ENCODE data around the gene MYH13. TPM values are rescaled to one million over a fixed set of nuclear protein-coding genes. Genes with fewer than 3 reads are reported as not detected.

The MYH13 gene
- total and polyA plus RNA-seq, 2 of the 13 experiments (the other 11 are each of a cell fraction or from before 2014, with no cell fraction given): not detected

DNA sequence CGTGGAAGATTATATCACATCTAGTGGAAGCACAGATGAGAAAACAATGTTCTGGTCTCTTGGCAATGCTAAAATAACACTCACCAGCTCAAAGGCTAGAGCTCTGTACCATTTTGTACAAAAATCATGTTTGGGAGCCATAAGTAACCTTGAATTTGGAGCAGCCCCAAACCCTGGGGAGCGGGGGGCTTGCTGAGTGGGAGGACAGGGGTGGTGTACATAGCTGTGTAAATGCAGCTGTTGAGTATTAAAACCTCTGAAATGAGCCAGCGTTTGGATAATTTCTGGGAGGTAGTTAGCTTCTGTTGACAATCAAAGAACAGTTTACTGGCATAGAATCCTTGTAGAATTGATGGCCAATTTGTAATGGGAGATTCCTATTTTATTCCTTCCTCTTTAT, 44.6 kb upstream of the MYH13 start:
- FAIRE-seq: no peak
- no peak for TF ChIP-seq MBD4 (IDR thresholded peaks at IDR 0.05; ENCODE audit: borderline replicate concordance, low read length)
- TF ChIP-seq ZNF34 (CRISPR knock-in tag; IDR thresholded peaks at IDR 0.05; ENCODE audit: borderline replicate concordance): no peak
- TF ChIP-seq ZNF33B (CRISPR knock-in tag; IDR thresholded peaks at IDR 0.05): no peak
- TF ChIP-seq, protein P1, sequence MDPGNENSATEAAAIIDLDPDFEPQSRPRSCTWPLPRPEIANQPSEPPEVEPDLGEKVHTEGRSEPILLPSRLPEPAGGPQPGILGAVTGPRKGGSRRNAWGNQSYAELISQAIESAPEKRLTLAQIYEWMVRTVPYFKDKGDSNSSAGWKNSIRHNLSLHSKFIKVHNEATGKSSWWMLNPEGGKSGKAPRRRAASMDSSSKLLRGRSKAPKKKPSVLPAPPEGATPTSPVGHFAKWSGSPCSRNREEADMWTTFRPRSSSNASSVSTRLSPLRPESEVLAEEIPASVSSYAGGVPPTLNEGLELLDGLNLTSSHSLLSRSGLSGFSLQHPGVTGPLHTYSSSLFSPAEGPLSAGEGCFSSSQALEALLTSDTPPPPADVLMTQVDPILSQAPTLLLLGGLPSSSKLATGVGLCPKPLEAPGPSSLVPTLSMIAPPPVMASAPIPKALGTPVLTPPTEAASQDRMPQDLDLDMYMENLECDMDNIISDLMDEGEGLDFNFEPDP (CRISPR knock-in tag; conservative IDR thresholded peaks at IDR 0.05): no peak
- no peak for TF ChIP-seq MNT (IDR thresholded peaks at IDR 0.05)
- no peak for TF ChIP-seq MAZ (IDR thresholded peaks at IDR 0.05; ENCODE audit: borderline replicate concordance, low read depth, low read length)
- TF ChIP-seq MAZ (CRISPR knock-in tag; IDR thresholded peaks at IDR 0.05; ENCODE audit: low read depth): no peak
- no peak for TF ChIP-seq GMEB1 (CRISPR knock-in tag; IDR thresholded peaks at IDR 0.05; ENCODE audit: borderline replicate concordance)
- no peak for TF ChIP-seq LCORL (IDR thresholded peaks at IDR 0.05)
- no peak for TF ChIP-seq LCORL (CRISPR knock-in tag; IDR thresholded peaks at IDR 0.05)
- TF ChIP-seq ZEB1 (IDR thresholded peaks at IDR 0.05; ENCODE audit: insufficient replicate concordance, low read depth): no peak
- TF ChIP-seq ZBTB33 (CRISPR knock-in tag; IDR thresholded peaks at IDR 0.05): no peak
- TF ChIP-seq MTF2 (CRISPR knock-in tag; IDR thresholded peaks at IDR 0.05; ENCODE audit: borderline replicate concordance): no peak
- no peak for TF ChIP-seq SRSF9 (IDR thresholded peaks at IDR 0.05; ENCODE audit: borderline replicate concordance, insufficient read depth, low read depth, low read length, poor library complexity, severe bottlenecking)
- TF ChIP-seq, protein P2, sequence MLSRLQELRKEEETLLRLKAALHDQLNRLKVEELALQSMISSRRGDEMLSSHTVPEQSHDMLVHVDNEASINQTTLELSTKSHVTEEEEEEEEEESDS (CRISPR knock-in tag; IDR thresholded peaks at IDR 0.05; ENCODE audit: borderline replicate concordance): no peak
- TF ChIP-seq ZFP36L2 (CRISPR knock-in tag; IDR thresholded peaks at IDR 0.05): no peak
- TF ChIP-seq ZNF513 (CRISPR knock-in tag; conservative IDR thresholded peaks at IDR 0.05): no peak
- TF ChIP-seq GATAD2A (CRISPR knock-in tag; IDR thresholded peaks at IDR 0.05): no peak

More for the DNA sequence above, 44.6 kb upstream of the MYH13 start:
- Histone ChIP-seq H3K4me3 (replicated peaks in 1 of 3; ENCODE audit: insufficient read depth in 1 of 3, low read depth in 2 of 3, low read length in 3 of 3) (no peak overlapping the region), H3K36me3 (replicated peaks in 1 of 2; ENCODE audit: control insufficient read depth in 1 of 2, insufficient read depth in 2 of 2, low read length in 2 of 2) (no peaks in the 10 kb centered on the region), H3K27ac (ENCODE audit: extremely low read length, insufficient read depth, low read length) (no peak overlapping the region), H4K20me1 (ENCODE audit: insufficient read depth, low read length) (no peaks in the 10 kb centered on the region), H3K79me2 (ENCODE audit: insufficient read depth, low read length) (no peaks in the 10 kb centered on the region), H3K9ac (ENCODE audit: insufficient read depth, low read depth, low read length) (no peak overlapping the region), H3K4me2 (ENCODE audit: low read depth, low read length) (no peak overlapping the region), H3K27me3 (ENCODE audit: control insufficient read depth in 1 of 2, insufficient read depth in 2 of 2, low read length in 2 of 2) (no peaks in the 10 kb centered on the region; a peak in 1 of 5 replicates), H3K9me3 (ENCODE audit: low read length) (no peaks in the 10 kb centered on the region), H2AFZ (ENCODE audit: low read length) (no peak overlapping the region), H3K4me1 (ENCODE audit: insufficient read depth, low read length) (no peaks in the 10 kb centered on the region)
- in situ Hi-C loops (cut with HindIII; ENCODE audit: extremely low pct_ligation_motif_present, low pct_unique_long_range_greater_than_20kb) (no loop called here), intact Hi-C loops (cut with micrococcal nuclease; ENCODE audit: unreplicated experiment) (no loop called here)
- POLR2A ChIA-PET: no interaction called here
- CTCF ChIA-PET (ENCODE audit: low intra/inter-chr PET ratio, low total read pairs): no interaction called here
- no peak for DNase-seq (ENCODE audit: low spot score)
- ATAC-seq: no peak
- no TSS peak for BruUV-seq (replicated peaks)
- 1% methylated on average over 3 of the region's 3 CpGs for WGBS (ENCODE audit: low lambda C conversion rate)

All from HepG2 (cell line).